ENCODE results near the gene MDK. TPM values are rescaled to one million over a fixed set of nuclear protein-coding genes. Genes with fewer than 3 reads are reported as not detected.

The MDK gene
- polyA plus RNA-seq, 1 donor from 2014 or later: 90.3 TPM

DNA sequence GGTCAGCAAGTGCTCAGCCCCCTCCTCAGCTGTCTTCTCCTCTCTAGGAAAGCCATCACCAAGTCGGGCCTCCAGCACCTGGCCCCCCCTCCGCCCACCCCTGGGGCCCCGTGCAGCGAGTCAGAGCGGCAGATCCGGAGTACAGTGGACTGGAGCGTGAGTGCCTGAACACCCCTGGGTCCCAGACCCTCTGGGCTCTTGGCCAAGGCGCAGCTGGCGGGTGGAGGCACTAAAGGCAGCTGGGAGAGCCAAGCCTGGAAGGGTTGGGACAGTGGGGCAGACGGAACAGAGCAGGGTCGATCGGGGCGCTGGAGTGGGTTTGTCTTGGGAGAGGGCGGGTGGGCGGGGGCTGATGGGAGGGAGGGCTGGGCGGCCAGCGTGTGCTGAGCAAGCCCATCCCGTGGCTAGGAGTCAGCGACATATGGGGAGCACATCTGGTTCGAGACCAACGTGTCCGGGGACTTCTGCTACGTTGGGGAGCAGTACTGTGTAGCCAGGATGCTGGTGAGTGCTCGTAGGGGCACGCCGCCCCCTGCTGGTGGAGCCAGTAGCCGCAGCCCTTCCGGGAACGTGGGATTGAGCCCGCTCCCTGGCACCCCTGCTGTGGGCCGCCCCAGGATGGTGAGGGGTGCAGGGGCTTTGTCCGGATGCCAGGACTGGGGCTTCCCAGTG lies 14.1 kb upstream of the MDK start:
- Histone ChIP-seq H3K9ac (ENCODE audit: low read length) (no peak overlapping the region), H3K4me3 (ENCODE audit: low read length) (no peak overlapping the region), H4K20me1 (ENCODE audit: insufficient read depth) (no peaks in the 10 kb centered on the region), H3K9me3 (ENCODE audit: low read length) (no peaks in the 10 kb centered on the region), H3K27me3 (ENCODE audit: insufficient read depth, low read depth, low read length) (no peaks in the 10 kb centered on the region), H3K79me2 (replicated peaks; ENCODE audit: insufficient read depth, low read length) (no peaks in the 10 kb centered on the region), H3K9me2 (ENCODE audit: insufficient read depth, low read length) (no peaks in the 10 kb centered on the region), H3K4me2 (ENCODE audit: low read length) (no peak overlapping the region), H3F3A (ENCODE audit: insufficient read depth, low read length, poor library complexity, severe bottlenecking) (no peaks in the 10 kb centered on the region), H3K27ac (ENCODE audit: low read length) (no peak overlapping the region), H3K36me3 (ENCODE audit: insufficient read depth, low read length) (no peaks in the 10 kb centered on the region), H2AFZ (ENCODE audit: low read depth, low read length) (no peak overlapping the region)
- TF ChIP-seq MXI1 (conservative IDR thresholded peaks at IDR 0.05; ENCODE audit: poor library complexity, severe bottlenecking) (no peak), SMC3 (conservative IDR thresholded peaks at IDR 0.05; ENCODE audit: poor library complexity) (peak; percentile 80), POLR2AphosphoS5 (IDR thresholded peaks at IDR 0.05) (no peak), EZH2 (IDR thresholded peaks at IDR 0.05; ENCODE audit: borderline replicate concordance, insufficient read depth, low read length, poor library complexity, severe bottlenecking) (no peak), EP300 (conservative IDR thresholded peaks at IDR 0.05; ENCODE audit: poor library complexity, severe bottlenecking) (no peak), TAF1 (IDR thresholded peaks at IDR 0.05; ENCODE audit: low read depth) (no peak), RAD21 (conservative IDR thresholded peaks at IDR 0.05) (peak; percentile 75)
- TF ChIP-seq, protein P1, sequence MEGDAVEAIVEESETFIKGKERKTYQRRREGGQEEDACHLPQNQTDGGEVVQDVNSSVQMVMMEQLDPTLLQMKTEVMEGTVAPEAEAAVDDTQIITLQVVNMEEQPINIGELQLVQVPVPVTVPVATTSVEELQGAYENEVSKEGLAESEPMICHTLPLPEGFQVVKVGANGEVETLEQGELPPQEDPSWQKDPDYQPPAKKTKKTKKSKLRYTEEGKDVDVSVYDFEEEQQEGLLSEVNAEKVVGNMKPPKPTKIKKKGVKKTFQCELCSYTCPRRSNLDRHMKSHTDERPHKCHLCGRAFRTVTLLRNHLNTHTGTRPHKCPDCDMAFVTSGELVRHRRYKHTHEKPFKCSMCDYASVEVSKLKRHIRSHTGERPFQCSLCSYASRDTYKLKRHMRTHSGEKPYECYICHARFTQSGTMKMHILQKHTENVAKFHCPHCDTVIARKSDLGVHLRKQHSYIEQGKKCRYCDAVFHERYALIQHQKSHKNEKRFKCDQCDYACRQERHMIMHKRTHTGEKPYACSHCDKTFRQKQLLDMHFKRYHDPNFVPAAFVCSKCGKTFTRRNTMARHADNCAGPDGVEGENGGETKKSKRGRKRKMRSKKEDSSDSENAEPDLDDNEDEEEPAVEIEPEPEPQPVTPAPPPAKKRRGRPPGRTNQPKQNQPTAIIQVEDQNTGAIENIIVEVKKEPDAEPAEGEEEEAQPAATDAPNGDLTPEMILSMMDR (IDR thresholded peaks at IDR 0.05; ENCODE audit: poor library complexity, severe bottlenecking): peak; percentile 77
- TF ChIP-seq, protein P2, sequence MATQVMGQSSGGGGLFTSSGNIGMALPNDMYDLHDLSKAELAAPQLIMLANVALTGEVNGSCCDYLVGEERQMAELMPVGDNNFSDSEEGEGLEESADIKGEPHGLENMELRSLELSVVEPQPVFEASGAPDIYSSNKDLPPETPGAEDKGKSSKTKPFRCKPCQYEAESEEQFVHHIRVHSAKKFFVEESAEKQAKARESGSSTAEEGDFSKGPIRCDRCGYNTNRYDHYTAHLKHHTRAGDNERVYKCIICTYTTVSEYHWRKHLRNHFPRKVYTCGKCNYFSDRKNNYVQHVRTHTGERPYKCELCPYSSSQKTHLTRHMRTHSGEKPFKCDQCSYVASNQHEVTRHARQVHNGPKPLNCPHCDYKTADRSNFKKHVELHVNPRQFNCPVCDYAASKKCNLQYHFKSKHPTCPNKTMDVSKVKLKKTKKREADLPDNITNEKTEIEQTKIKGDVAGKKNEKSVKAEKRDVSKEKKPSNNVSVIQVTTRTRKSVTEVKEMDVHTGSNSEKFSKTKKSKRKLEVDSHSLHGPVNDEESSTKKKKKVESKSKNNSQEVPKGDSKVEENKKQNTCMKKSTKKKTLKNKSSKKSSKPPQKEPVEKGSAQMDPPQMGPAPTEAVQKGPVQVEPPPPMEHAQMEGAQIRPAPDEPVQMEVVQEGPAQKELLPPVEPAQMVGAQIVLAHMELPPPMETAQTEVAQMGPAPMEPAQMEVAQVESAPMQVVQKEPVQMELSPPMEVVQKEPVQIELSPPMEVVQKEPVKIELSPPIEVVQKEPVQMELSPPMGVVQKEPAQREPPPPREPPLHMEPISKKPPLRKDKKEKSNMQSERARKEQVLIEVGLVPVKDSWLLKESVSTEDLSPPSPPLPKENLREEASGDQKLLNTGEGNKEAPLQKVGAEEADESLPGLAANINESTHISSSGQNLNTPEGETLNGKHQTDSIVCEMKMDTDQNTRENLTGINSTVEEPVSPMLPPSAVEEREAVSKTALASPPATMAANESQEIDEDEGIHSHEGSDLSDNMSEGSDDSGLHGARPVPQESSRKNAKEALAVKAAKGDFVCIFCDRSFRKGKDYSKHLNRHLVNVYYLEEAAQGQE (IDR thresholded peaks at IDR 0.05; ENCODE audit: borderline replicate concordance): no peak

DNA sequence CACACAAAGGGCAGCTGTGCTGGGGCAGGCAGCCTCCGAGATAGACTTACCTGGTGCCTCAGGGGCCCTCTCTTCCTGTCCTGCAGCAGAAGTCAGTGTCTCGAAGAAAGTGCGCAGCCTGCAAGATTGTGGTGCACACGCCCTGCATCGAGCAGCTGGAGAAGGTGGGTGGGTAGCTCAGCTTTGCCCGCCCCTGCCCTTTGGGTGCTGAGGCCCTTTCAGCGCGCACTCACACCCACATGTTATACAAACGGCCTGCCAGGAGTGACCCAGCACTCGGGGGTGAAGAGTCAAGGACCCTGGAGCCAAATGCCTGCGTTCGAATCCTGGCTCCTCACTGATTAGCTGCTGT lies 13.6 kb upstream of the MDK start:
- H3K9me3 ChIP-seq (ENCODE audit: low read length): no peaks in the 10 kb centered on the region
- no peak overlapping the region for H3K9ac ChIP-seq (ENCODE audit: low read length)
- no peak overlapping the region for H3K27ac ChIP-seq (ENCODE audit: low read length)
- no peak overlapping the region for H3K4me2 ChIP-seq (ENCODE audit: low read length)
- H2AFZ ChIP-seq (ENCODE audit: low read depth, low read length): no peak overlapping the region
- no peaks in the 10 kb centered on the region for H3K9me2 ChIP-seq (ENCODE audit: insufficient read depth, low read length)
- H3K36me3 ChIP-seq (ENCODE audit: insufficient read depth, low read length): no peaks in the 10 kb centered on the region
- H4K20me1 ChIP-seq (ENCODE audit: insufficient read depth): no peaks in the 10 kb centered on the region
- H3F3A ChIP-seq (ENCODE audit: insufficient read depth, low read length, poor library complexity, severe bottlenecking): no peaks in the 10 kb centered on the region
- H3K27me3 ChIP-seq (ENCODE audit: insufficient read depth, low read depth, low read length): no peaks in the 10 kb centered on the region
- H3K4me3 ChIP-seq (ENCODE audit: low read length): no peak overlapping the region
- H3K79me2 ChIP-seq (replicated peaks; ENCODE audit: insufficient read depth, low read length): no peaks in the 10 kb centered on the region
- TF ChIP-seq SMC3 (conservative IDR thresholded peaks at IDR 0.05; ENCODE audit: poor library complexity): peak; percentile 8
- TF ChIP-seq RAD21 (conservative IDR thresholded peaks at IDR 0.05): no peak
